NCI-H2029 (cell line): Measurements from ENCODE around the gene PROSER2.

Source experiments
- DNase-seq: peaks from one replicate; lab custom pipeline; 2025; lab: John Stamatoyannopoulos, UW

Gene PROSER2

GRCh38 chr10:11909618-11910017 lies 86.5 kb downstream of the PROSER2 start:
- no peak for DNase-seq

GRCh38 chr10:11910102-11910501 lies 86.9 kb downstream of the PROSER2 start:
- no peak for DNase-seq

- DNase-seq = no peak
Observed at GRCh38 chr10:11913079-11913641, 90.0 kb downstream of the PROSER2 start.

- DNase-seq = no peak
Observed at GRCh38 chr10:11918384-11918783, 95.2 kb downstream of the PROSER2 start.

- no peak for DNase-seq
Observed at GRCh38 chr10:11919271-11919670, 96.1 kb downstream of the PROSER2 start.
